ENCODE measurements around the gene RAPGEF1.
"Not testable (repeated sequence)": the region's sequence is repeated elsewhere in the genome, so short reads cannot be mapped to it uniquely, and the experiment has no call there.

RAPGEF1 gene

GRCh38 chr9:131739959-131740648 is at the start of gene RAPGEF1:
Gene RAPGEF1 (minus strand): TSS chr9:131740076. CDS start chr9:131739830, 246 bp downstream.
- DNase-seq, result no peak

- DNase-seq, result no peak
Measured at GRCh38 chr9:131788851-131789250, 49.0 kb upstream of the RAPGEF1 start.

- DNase-seq, result no peak
Measured at GRCh38 chr9:131787838-131788237, 48.0 kb upstream of the RAPGEF1 start.

GRCh38 chr9:131784748-131785501 is 45.0 kb upstream of the RAPGEF1 start:
- DNase-seq, result no peak

- DNase-seq, result no peak
Measured at GRCh38 chr9:131781069-131781468, 41.2 kb upstream of the RAPGEF1 start.

- DNase-seq, result no peak
Measured at GRCh38 chr9:131776473-131776872, 36.6 kb upstream of the RAPGEF1 start.

- no peak for DNase-seq
Measured at GRCh38 chr9:131776036-131776435, 36.2 kb upstream of the RAPGEF1 start.

GRCh38 chr9:131774636-131775035 is 34.8 kb upstream of the RAPGEF1 start:
- no peak for DNase-seq

GRCh38 chr9:131773911-131774379 is 34.1 kb upstream of the RAPGEF1 start:
- no peak for DNase-seq

GRCh38 chr9:131772940-131773339 is 33.1 kb upstream of the RAPGEF1 start:
- no peak for DNase-seq

- no peak for DNase-seq
Measured at GRCh38 chr9:131771646-131772045, 31.8 kb upstream of the RAPGEF1 start.

GRCh38 chr9:131769361-131769760 is 29.5 kb upstream of the RAPGEF1 start:
- no peak for DNase-seq

GRCh38 chr9:131764568-131764967 is 24.7 kb upstream of the RAPGEF1 start:
- no peak for DNase-seq

- DNase-seq, result no peak
Measured at GRCh38 chr9:131762356-131762932, 22.6 kb upstream of the RAPGEF1 start.

- no peak for DNase-seq
Measured at GRCh38 chr9:131759017-131759647, 19.3 kb upstream of the RAPGEF1 start.

GRCh38 chr9:131757549-131757948 is 17.7 kb upstream of the RAPGEF1 start:
- no peak for DNase-seq

- DNase-seq, result peak; percentile 57
Measured at GRCh38 chr9:131755541-131756198, 15.8 kb upstream of the RAPGEF1 start.

- no peak for DNase-seq
Measured at GRCh38 chr9:131754846-131755245, 15.0 kb upstream of the RAPGEF1 start.

GRCh38 chr9:131753751-131754150 is 13.9 kb upstream of the RAPGEF1 start:
- DNase-seq, result not testable (repeated sequence)

GRCh38 chr9:131752231-131752884 is 12.5 kb upstream of the RAPGEF1 start:
- no peak for DNase-seq

GRCh38 chr9:131748411-131748955 is 8.6 kb upstream of the RAPGEF1 start:
- DNase-seq, result no peak

- DNase-seq, result no peak
Measured at GRCh38 chr9:131747352-131747751, 7.5 kb upstream of the RAPGEF1 start.
